HEK293T (cell line): ENCODE measurements around the gene HSPA1A.

Experiments used
- BHLHE40 ChIP-seq: fragments of 450-650 bp; IDR thresholded peaks from 2 replicates; pipeline ENCODE4 v1.6.1; 2016; ENCODE audit warnings: mild to moderate bottlenecking, moderate library complexity, borderline replicate concordance
- CTBP1 ChIP-seq: fragments of 450-650 bp; IDR thresholded peaks from 2 replicates; pipeline ENCODE4 v1.6.1; 2016; ENCODE audit warnings: borderline replicate concordance
- FOXA1 ChIP-seq: fragments of 450-650 bp; IDR thresholded peaks from 2 replicates; pipeline ENCODE4 v1.6.1; 2016; ENCODE audit warnings: mild to moderate bottlenecking
- FOXK2 ChIP-seq: fragments of 450-650 bp; IDR thresholded peaks from 2 replicates; pipeline ENCODE4 v1.6.1; 2016; ENCODE audit warnings: mild to moderate bottlenecking
- FOXM1 ChIP-seq: fragments of 450-650 bp; IDR thresholded peaks from 2 replicates; pipeline ENCODE4 v1.6.1; 2017; ENCODE audit warnings: mild to moderate bottlenecking, borderline replicate concordance
- HDGF ChIP-seq: fragments of 450-650 bp; IDR thresholded peaks from 2 replicates; pipeline ENCODE4 v1.6.1; 2017; ENCODE audit warnings: antibody characterized with exemption, borderline replicate concordance
- L3MBTL2 ChIP-seq: fragments of 450-650 bp; conservative IDR thresholded peaks from 2 replicates; pipeline ENCODE4 v1.6.1; 2016; ENCODE audit warnings: mild to moderate bottlenecking
- NFRKB ChIP-seq: fragments of 450-650 bp; IDR thresholded peaks from 2 replicates; pipeline ENCODE4 v1.6.1; 2016; ENCODE audit warnings: mild to moderate bottlenecking, moderate library complexity
- SP1 ChIP-seq: fragments of 450-650 bp; IDR thresholded peaks from 2 replicates; pipeline ENCODE4 v1.6.1; 2017
- TARDBP ChIP-seq: fragments of 450-650 bp; IDR thresholded peaks from 2 replicates; pipeline ENCODE4 v1.6.1; 2016

GRCh38 chr6:31794294-31794865 lies 21.0 kb upstream of the HSPA1A start:
- TF ChIP-seq SP1 = no peak
- no peak for TF ChIP-seq FOXM1
- TF ChIP-seq TARDBP = no peak
- no peak for TF ChIP-seq BHLHE40
- TF ChIP-seq FOXK2 = no peak
- TF ChIP-seq FOXA1 = no peak
- TF ChIP-seq L3MBTL2 = no peak; the same call in 1 of the 2 replicates
- TF ChIP-seq CTBP1 = no peak
- TF ChIP-seq NFRKB = no peak
- no peak for TF ChIP-seq HDGF
